SH-SY5Y (cell line): ENCODE results near the gene POC1B.
A peak's percentile ranks its signal among the peaks of the same experiment; 100 is the strongest.

Source experiments
- GATA2 ChIP-seq: IDR thresholded peaks from 2 replicates; pipeline ENCODE4 v1.6.1; 2011; ENCODE audit warnings: mild to moderate bottlenecking, low read depth, low read length
- GATA3 ChIP-seq: IDR thresholded peaks from 2 replicates; pipeline ENCODE4 v1.6.1; 2011; ENCODE audit warnings: low read depth, mild to moderate bottlenecking, low read length, moderate library complexity

POC1B gene

DNA sequence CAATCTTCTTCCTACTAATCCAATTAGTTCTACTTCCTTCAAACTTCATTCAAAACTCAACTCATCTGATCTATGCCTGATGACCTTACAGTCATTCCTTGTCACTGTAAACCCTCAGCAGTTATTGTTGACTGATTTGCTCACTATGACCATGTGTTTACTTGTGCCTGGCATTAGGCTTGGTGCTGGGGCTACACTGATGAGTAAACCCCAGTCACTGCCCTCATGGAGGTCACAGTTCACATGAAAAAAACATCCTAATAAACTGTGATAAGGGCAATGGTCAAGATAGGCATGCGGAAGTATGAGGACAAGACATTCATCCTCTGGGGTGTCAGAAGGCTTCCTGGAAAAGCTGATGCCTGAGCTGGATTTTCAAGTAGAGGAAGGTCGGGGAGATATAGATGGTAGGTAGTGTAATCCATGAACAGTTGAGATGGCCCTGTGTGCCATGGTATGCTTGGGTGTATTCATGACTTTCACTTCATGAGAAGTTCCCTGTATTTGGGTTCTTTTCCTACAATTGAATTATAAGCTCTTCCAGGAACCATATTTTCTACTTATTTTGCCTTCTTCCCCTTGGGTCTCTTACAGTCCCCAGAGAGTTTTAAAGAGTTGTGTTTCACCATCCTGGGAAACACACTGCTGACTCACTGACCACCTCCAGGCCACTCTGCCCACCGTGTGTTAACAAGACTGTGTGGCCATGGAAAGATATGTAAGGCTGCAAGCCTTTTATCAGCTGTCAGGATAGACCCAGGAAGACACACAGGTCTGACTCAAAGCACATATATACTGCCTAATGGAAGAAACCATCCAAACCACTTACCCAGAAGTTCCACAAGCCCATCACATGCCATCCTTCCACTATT is 134.8 kb downstream of the POC1B start:
- TF ChIP-seq GATA3 (no peak), GATA2 (no peak)

DNA sequence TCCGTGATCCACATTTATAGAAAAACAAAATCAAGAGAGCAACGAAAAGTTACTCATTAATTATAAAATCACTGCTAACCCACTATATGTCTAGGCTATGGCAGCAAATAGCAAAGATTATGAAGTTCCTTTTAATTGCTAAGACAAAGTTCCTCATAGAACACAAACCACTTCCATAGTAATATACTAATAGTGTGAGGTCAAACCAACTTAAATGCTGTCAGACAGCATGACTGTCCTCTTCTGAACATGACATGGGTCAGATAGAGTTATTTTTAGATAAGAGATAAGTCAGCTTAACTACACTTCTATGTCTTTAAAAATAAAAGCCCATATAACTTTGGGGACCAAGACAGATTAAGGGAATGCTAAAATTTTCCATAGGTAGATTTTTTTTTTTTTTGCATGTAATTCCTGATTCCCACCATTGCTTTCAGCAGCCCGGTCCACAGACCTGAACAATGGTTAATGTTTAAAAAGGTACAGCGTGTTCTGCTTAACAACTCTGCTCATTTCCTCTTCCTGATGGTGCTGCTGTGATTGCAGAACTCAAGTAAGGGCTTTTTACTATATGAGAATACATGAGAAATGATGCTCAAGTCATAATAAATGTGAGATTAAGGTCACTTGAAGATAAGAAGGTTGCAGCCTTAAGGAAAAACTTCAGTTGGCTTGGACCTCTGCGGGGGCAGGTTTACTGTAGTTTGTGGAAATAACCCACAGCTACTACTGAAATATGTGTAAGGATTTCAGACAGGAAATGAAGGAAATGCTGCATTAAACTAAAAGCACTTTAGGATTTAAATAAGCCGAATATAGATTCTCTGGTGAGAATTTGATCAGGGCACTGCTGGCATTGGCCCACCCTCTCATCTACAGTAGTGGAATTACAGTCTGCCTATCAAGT is 135.8 kb downstream of the POC1B start:
- TF ChIP-seq GATA3 (no peak), GATA2 (no peak)

DNA sequence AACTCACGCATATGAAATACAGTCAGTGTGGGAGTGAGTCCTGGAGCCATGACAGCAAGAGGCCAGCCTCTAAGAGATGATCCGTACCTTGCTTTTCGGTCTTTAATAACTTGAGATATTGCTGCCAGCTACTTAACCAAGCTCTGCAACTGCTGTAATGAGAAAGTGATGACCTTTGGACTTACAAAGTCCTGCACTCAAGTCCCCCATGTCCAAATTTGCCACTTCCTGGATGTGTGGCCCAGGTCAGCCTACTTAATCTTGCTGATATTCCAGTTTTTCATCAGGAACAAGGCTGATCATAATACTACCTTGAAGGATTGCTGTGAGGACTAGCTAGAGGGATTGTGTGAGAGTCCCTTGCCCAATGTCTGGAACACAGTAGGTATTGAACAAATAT is 139.7 kb downstream of the POC1B start:
- TF ChIP-seq GATA3: no peak
- TF ChIP-seq GATA2: no peak

DNA sequence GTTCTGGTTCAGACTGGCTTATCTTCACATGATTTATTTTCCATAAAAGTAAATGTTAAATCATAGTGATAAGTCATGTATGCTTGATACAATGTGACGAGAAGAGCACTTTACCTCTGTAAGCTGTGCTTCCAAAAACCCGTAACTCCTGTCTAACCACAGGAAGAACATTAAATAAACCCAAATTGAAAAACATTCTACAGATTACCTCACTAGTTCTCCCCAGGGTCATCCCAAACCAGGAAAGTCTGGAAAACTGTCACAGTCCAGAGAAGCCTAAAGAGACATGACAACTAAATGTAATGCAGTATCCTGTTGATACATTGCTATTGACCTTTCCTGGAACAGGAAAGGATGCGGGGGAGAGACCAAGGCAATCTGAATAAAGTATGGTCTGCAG is 141.0 kb downstream of the POC1B start:
- TF ChIP-seq GATA3: no peak
- TF ChIP-seq GATA2: no peak

DNA sequence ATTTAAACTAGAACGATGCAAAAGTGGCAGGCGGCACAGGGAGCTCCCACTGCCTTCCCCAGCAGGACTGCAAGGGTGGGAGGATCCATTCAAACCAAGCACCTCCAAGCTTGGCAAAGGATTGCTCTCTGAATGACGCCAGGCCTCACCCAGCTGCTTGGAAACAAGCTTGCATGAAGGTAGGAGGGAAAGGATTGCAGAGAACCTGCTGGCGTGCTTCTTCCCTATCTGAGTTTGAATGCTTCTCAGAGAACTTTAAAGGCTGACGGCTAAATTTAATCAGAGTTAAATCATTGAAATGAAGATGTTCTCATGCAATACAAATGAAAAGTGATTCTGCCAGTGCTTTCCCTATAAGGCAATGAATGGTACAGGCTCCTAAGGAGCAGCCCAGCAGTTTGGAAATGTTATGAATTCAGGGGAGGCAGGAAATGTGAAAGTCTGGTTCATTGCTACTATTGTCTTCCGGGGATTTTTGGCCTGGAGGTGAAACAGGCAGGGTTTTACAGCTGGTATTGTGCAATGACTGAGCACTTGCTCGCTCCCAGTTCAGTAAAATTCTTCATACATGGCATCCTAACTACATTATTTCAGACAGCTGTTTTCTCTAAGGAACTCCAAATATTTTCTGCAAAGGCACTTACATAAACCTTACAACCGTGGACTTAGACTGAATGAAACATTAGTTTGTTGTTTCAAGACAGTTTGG is 141.6 kb downstream of the POC1B start:
- TF ChIP-seq GATA3 (no peak), GATA2 (no peak)

DNA sequence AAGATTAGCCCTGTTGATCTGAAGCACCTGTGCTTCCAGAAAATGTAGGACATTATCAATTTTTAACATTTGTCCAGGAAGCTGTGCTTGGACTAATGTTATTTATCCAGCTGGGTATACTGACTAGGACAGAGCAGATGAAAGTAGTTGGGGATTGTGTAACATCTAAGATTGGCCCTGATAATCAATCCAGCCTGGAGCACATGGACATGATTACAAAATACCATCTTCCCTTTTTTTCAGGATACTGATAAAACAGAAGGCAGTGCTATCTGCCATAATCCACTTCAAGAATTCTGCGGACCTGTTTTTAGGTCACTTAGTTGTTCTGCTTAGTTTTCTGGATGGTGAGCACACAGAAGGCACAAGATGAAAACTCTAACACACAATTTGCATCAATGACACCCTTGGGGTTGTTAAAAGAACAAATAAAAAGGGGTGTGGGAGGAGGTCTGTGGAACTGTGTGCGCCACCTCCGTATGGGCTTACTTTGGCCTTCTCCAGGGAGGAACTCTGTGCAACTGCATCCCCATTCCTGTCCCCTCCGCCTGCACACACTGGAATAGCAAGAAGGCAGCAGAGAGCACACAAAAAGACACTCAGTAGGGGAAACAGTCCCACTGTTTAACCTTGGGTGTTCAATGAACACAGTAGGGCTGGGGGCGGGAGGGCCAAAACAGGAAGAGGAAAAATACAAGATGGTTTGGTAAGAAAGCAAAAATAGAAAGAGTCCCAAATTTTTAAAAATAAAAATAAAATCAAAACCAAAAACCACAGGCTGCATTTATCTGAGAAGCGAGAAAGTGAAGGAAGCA is 142.4 kb downstream of the POC1B start:
- TF ChIP-seq GATA2: peak; percentile 88
- TF ChIP-seq GATA3: peak; percentile 77

DNA sequence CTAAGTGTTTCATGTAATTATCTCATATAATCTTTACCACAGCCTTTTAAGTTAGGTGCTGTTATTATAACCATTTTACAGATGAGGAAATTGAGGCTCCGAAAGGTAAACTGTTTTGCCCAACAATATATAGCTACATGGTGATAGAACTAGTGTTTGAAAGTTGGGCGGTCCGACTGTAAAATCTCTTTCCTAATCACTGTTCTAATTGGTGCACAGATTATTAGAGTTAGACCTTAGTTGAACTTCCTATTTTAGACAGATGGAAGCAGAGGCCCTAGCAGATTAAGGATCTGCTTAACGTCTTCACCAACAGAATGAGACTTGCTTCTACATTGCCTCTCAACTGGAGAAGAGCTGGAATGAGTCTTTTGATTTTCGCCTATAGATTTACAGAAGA is 143.5 kb downstream of the POC1B start:
- TF ChIP-seq GATA3 (no peak), GATA2 (no peak)

DNA sequence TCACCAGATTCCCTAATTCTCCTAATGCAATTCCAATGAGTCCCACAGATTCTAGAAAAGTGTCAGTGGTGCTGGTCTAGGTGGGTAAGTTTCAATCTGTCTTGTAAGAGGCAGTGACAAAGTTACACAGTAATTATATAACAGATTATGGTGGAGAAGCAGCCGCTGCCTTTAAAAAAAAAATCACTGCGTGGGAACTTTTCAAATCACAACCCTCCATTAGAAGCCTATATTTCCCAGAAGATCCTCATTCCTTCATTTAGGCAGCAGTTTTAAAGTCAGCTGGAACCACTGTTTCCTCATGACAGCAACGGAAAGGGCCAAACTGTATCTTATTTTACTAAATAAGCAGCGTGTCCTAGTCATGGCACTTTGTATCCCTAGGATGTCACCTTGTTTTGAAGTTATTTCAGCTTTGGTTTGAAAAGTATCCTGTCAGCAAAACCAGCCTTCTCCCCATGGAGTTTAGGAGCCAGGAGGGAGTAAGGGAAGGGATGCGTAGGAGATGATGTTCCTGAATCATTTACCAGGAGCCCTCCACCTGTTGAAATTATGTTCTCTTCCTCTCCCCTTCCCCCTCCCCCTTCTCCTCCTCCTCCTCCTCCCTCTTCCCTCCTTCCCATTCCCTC is 145.9 kb downstream of the POC1B start:
- no peak for TF ChIP-seq GATA2
- no peak for TF ChIP-seq GATA3

DNA sequence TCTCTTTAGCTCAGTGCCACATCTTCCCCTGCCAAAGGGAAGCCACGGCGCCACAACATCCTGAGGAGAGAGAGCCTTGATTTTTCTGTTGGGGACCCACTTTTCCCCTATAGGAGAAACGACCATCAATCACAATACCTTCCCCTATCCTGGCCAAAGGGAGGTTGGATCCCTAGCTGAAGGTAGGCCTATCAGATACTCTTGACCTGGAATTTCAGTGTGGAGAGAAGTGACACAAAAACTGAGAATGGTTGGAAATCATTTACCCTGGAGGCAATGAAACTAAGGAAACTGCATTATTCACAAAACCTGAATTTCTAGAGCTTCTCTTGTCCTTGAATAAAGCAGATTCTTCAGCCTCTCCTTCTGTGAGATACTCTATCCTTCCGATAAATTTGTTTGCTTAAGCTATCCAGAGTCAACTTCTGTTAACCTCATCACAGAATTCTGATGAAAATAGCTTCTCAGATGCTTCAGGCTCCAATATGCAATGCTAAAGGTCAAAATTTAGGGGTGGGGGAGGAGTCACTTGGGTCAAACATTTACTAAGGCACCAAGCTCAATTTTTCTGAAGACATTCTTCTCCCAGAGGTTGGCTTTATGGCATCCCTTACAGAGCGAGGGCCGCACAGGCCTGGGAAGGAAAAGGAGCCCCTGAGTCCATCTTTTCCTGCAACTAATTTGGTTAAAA is 146.6 kb downstream of the POC1B start:
- TF ChIP-seq GATA3: no peak
- TF ChIP-seq GATA2: no peak

DNA sequence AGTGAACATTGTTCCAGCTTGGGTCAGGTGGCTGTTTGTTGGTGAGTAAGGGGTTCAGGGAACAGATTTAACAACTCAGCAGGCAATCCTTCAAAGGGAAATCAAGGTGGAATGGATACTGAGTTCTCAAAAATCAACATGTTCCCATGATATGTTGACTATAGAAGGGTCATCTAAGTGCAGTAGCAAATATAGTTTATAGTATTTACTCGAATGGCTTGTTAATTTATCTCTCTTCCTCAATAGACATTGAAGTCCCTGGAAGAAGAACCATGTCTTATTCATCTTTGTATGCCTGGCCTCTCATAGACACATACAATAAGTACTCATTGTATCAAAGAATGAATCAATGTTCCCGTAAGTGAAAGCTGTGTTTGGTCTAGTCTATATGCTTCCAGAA is 149.0 kb downstream of the POC1B start:
- TF ChIP-seq GATA2 (no peak), GATA3 (no peak)

DNA sequence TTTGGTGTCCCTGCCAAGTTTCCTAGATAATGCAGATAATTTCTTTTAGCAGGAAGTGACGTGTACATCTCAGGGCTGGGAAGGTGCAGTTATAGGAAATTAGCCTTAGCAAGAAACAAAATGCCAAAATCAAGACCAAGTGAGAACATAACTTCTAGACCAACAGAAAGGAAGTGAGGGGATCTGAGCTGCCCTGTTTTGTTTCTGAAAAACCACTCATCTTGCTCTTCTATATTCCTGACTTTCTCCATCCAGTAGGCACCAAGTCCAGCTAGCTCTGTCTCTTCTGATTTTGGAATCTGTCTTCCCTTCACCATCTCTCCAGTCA is 149.7 kb downstream of the POC1B start:
- TF ChIP-seq GATA3 (no peak), GATA2 (no peak)

DNA sequence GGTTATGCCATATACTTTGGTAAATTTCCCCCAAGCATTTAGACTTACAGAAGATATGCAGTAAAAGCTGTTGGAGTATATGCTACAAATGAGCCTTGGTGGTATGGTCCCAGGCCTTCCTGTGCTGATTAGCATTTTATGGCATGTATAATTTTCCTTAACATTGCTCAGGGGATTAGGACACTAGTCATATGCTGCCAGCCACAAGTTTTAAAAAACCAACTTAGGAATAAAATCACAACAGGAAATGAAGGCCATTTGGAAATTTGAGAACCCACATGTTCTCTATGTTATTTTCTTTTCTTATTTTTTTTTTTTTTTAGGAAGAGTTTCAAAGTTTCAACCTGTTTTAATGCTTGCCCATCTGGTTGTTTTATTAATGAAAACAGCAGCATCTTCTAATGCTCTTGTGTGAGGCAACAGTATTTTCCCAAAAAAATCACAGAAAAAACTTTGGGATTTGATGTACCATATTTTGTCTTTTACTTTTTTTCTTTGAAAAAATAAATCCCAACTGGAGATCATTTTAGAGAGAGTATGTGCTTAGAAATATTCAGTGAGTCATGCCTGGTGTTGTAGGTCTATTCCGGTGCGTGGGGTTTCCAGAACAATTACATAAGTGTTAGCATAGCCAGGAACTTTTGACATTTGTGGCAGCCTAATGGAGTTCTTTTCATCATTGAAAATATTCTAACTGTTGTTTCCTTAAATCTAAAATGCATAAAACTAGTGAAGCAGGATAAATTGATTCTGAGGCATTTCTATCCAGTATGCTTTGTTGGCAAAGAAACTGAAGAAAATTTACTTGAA is 151.9 kb downstream of the POC1B start:
- TF ChIP-seq GATA3: no peak
- TF ChIP-seq GATA2: no peak
